Endothelial cell (in vitro differentiated cells): ENCODE measurements around the gene ADRA2B. TPM values are rescaled to one million over a fixed set of nuclear protein-coding genes. Genes with fewer than 3 reads are reported as not detected.

Experiments
- DNase-seq: peaks from one replicate; pipeline ENCODE4 v3.0.0; 2021; ENCODE audit warnings: low spot score
- H3K27ac Mint-ChIP-seq: one replicate; pipeline ENCODE4 v1.8.0; 2021; ENCODE audit warnings: mixed read lengths, inconsistent platforms; ENCODE audit not compliant: unreplicated experiment
- H3K27me3 Mint-ChIP-seq: one replicate; pipeline ENCODE4 v1.8.0; 2021; ENCODE audit warnings: mild to moderate bottlenecking, moderate library complexity, mixed read lengths, inconsistent platforms; ENCODE audit not compliant: unreplicated experiment
- H3K36me3 Mint-ChIP-seq: one replicate; pipeline ENCODE4 v1.8.0; 2021; ENCODE audit warnings: mild to moderate bottlenecking, low read depth, mixed read lengths, inconsistent platforms; ENCODE audit not compliant: unreplicated experiment
- H3K4me1 Mint-ChIP-seq: one replicate; pipeline ENCODE4 v1.8.0; 2021; ENCODE audit warnings: mild to moderate bottlenecking, mixed read lengths, inconsistent platforms; ENCODE audit not compliant: unreplicated experiment
- H3K4me3 Mint-ChIP-seq: one replicate; pipeline ENCODE4 v1.8.0; 2021; ENCODE audit warnings: mild to moderate bottlenecking, mixed read lengths, inconsistent platforms; ENCODE audit not compliant: unreplicated experiment
- H3K9me3 Mint-ChIP-seq: one replicate; pipeline ENCODE4 v1.8.0; 2021; ENCODE audit warnings: mixed read lengths, inconsistent platforms; ENCODE audit not compliant: unreplicated experiment
- CTCF ChIP-seq: fragments of 200-600 bp; sonication (generic); IDR thresholded peaks from one replicate; pipeline ENCODE4 v1.5.0; 2021; ENCODE audit warnings: antibody characterized with exemption; ENCODE audit not compliant: unreplicated experiment
- total RNA-seq: library from RNA; stranded (reverse); fragmentation: NEBNext Ultra II Directional; extraction: Animal tissue kit (Norgen Biotek cat#: 25700); gene quantifications from one replicate; pipeline ENCODE4 v1.2.1, GENCODE V29; 2021; ENCODE audit not compliant: unreplicated experiment

Gene ADRA2B
- total RNA-seq, 1 donor from 2014 or later: 0.46 TPM

- Mint-ChIP-seq H3K27ac (peak overlapping the region; percentile 49), H3K27me3 (peaks cover 3% of the 10 kb centered on the region), H3K4me3 (no peak overlapping the region), H3K36me3 (no peaks in the 10 kb centered on the region), H3K9me3 (no peaks in the 10 kb centered on the region), H3K4me1 (peaks cover 7% of the 10 kb centered on the region)
- DNase-seq: no peak
- TF ChIP-seq CTCF: no peak
These were observed 36.2 kb upstream of the ADRA2B start for GRCh38 chr2:96152304-96153161.

- H3K27ac Mint-ChIP-seq: peak overlapping the region; percentile 49
- peaks cover 7% of the 10 kb centered on the region for H3K4me1 Mint-ChIP-seq
- no peak for DNase-seq
- H3K27me3 Mint-ChIP-seq: peaks cover 5% of the 10 kb centered on the region
- no peaks in the 10 kb centered on the region for H3K36me3 Mint-ChIP-seq
- H3K4me3 Mint-ChIP-seq: no peak overlapping the region
- TF ChIP-seq CTCF: no peak
- H3K9me3 Mint-ChIP-seq: no peaks in the 10 kb centered on the region
These were observed 35.4 kb upstream of the ADRA2B start for GRCh38 chr2:96151595-96152303.

GRCh38 chr2:96150791-96151594 is 34.6 kb upstream of the ADRA2B start:
- Mint-ChIP-seq H3K9me3 (no peaks in the 10 kb centered on the region), H3K36me3 (no peaks in the 10 kb centered on the region), H3K27ac (no peak overlapping the region), H3K27me3 (peaks cover 9% of the 10 kb centered on the region), H3K4me3 (no peak overlapping the region), H3K4me1 (peaks cover 7% of the 10 kb centered on the region)
- no peak for TF ChIP-seq CTCF
- DNase-seq: no peak

GRCh38 chr2:96150007-96150640 is 33.8 kb upstream of the ADRA2B start:
- peaks cover 10% of the 10 kb centered on the region for H3K4me1 Mint-ChIP-seq
- no peak overlapping the region for H3K4me3 Mint-ChIP-seq
- DNase-seq: no peak
- H3K36me3 Mint-ChIP-seq: no peaks in the 10 kb centered on the region
- no peak for TF ChIP-seq CTCF
- H3K9me3 Mint-ChIP-seq: no peaks in the 10 kb centered on the region
- H3K27me3 Mint-ChIP-seq: peaks cover 9% of the 10 kb centered on the region
- H3K27ac Mint-ChIP-seq: no peak overlapping the region
